NCI-H187 treated with DMSO at 0.1 percent for 48 hours (cell line): ENCODE measurements around the gene CHST12.
"Not testable (repeated sequence)": the region's sequence is repeated elsewhere in the genome, so short reads cannot be mapped to it uniquely, and the experiment has no call there.

Experiments used
- DNase-seq: peaks from one replicate; lab custom pipeline; 2025; lab: John Stamatoyannopoulos, UW

Gene CHST12

GRCh38 chr7:2403718-2404648 lies 572 bp downstream of the CHST12 start:
- DNase-seq, result no peak

GRCh38 chr7:2404714-2405119 lies 1.3 kb downstream of the CHST12 start:
- DNase-seq, result no peak

- DNase-seq, result no peak
These were observed 1.8 kb downstream of the CHST12 start for GRCh38 chr7:2405201-2405600.

GRCh38 chr7:2405601-2406345 lies 2.4 kb downstream of the CHST12 start:
- DNase-seq, result no peak

- no peak for DNase-seq
These were observed 6.5 kb downstream of the CHST12 start for GRCh38 chr7:2409745-2410414.

- DNase-seq, result no peak
These were observed 7.6 kb downstream of the CHST12 start for GRCh38 chr7:2411049-2411448.

GRCh38 chr7:2411815-2412586 lies 8.6 kb downstream of the CHST12 start:
- no peak for DNase-seq

GRCh38 chr7:2412587-2413201 lies 9.3 kb downstream of the CHST12 start:
- DNase-seq, result no peak

GRCh38 chr7:2416063-2416462 lies 12.7 kb downstream of the CHST12 start:
- no peak for DNase-seq

- DNase-seq, result no peak
These were observed 13.2 kb downstream of the CHST12 start for GRCh38 chr7:2416650-2417049.

GRCh38 chr7:2417178-2417577 lies 13.8 kb downstream of the CHST12 start:
- DNase-seq, result not testable (repeated sequence)

GRCh38 chr7:2417981-2418481 lies 14.6 kb downstream of the CHST12 start:
- no peak for DNase-seq

- no peak for DNase-seq
These were observed 17.0 kb downstream of the CHST12 start for GRCh38 chr7:2420216-2420933.

- no peak for DNase-seq
These were observed 18.5 kb downstream of the CHST12 start for GRCh38 chr7:2421943-2422310.

- DNase-seq, result no peak
These were observed 22.3 kb downstream of the CHST12 start for GRCh38 chr7:2425749-2426148.

GRCh38 chr7:2431260-2431867 lies 28.0 kb downstream of the CHST12 start:
- no peak for DNase-seq

- DNase-seq, result no peak
These were observed 29.7 kb downstream of the CHST12 start for GRCh38 chr7:2432910-2433712.

GRCh38 chr7:2433713-2434550 lies 30.5 kb downstream of the CHST12 start:
- no peak for DNase-seq
